Fibroblast of skin of left biceps (primary cell): ENCODE results near the gene AP1S1.
"Not testable (repeated sequence)": the region's sequence is repeated elsewhere in the genome, so short reads cannot be mapped to it uniquely, and the experiment has no call there.

Experiments
- DNase-seq, 2 experiments: peaks; one replicate each; pipeline ENCODE4 v3.0.0-alpha.2; 2013; ENCODE audit warnings: low read depth in 2 of 2

Gene AP1S1

GRCh38 chr7:101171442-101171837 is 17.2 kb downstream of the AP1S1 start:
- DNase-seq, result no peak

- DNase-seq, result no peak
Measured at GRCh38 chr7:101172005-101172853, 18.0 kb downstream of the AP1S1 start.

GRCh38 chr7:101172854-101173751 is 18.8 kb downstream of the AP1S1 start:
- DNase-seq, result no peak

GRCh38 chr7:101173752-101174244 is 19.5 kb downstream of the AP1S1 start:
- no peak for DNase-seq

GRCh38 chr7:101174322-101174854 is 20.1 kb downstream of the AP1S1 start:
- no peak for DNase-seq

- no peak for DNase-seq
Measured at GRCh38 chr7:101175664-101176063, 21.4 kb downstream of the AP1S1 start.

- DNase-seq, result no peak
Measured at GRCh38 chr7:101177644-101178043, 23.4 kb downstream of the AP1S1 start.

- DNase-seq, result no peak
Measured at GRCh38 chr7:101179117-101179516, 24.8 kb downstream of the AP1S1 start.

GRCh38 chr7:101179713-101180112 is 25.4 kb downstream of the AP1S1 start:
- DNase-seq, result no peak

- no peak for DNase-seq
Measured at GRCh38 chr7:101180130-101180755, 26.0 kb downstream of the AP1S1 start, which contains the start of gene NAT16. Gene NAT16 (minus strand): TSS chr7:101180293. CDS start chr7:101174807, 5,486 bp downstream.

GRCh38 chr7:101185258-101185839 is 31.1 kb downstream of the AP1S1 start:
- DNase-seq, result no peak

GRCh38 chr7:101186194-101186593 is 31.9 kb downstream of the AP1S1 start:
- no peak for DNase-seq

- no peak for DNase-seq
Measured at GRCh38 chr7:101186844-101187428, 32.7 kb downstream of the AP1S1 start.

GRCh38 chr7:101189109-101189508 is 34.8 kb downstream of the AP1S1 start:
- DNase-seq, result no peak

- DNase-seq, result no peak
Measured at GRCh38 chr7:101195884-101196283, 41.6 kb downstream of the AP1S1 start.

- no peak for DNase-seq
Measured at GRCh38 chr7:101197991-101198390, 43.7 kb downstream of the AP1S1 start.

GRCh38 chr7:101198476-101198875 is 44.2 kb downstream of the AP1S1 start:
- no peak for DNase-seq

GRCh38 chr7:101199522-101199921 is 45.2 kb downstream of the AP1S1 start:
- not testable (repeated sequence) for DNase-seq

- no peak for DNase-seq
Measured at GRCh38 chr7:101200504-101200861, 46.2 kb downstream of the AP1S1 start.

GRCh38 chr7:101200862-101201599 is 46.8 kb downstream of the AP1S1 start, which contains the start of gene MOGAT3:
Gene MOGAT3 (minus strand): TSS chr7:101201036. CDS start chr7:101200854, 182 bp downstream.
- no peak for DNase-seq
